GM12873 (cell line): ENCODE measurements around the gene LKAAEAR1.

ENCODE experiments used
- TF ChIP-seq, protein P1 (sequence below): IDR thresholded peaks from 2 replicates; pipeline ENCODE4 v1.5.1; 2012; ENCODE audit warnings: low read depth, mild to moderate bottlenecking, moderate library complexity, low read length, control low read depth; ENCODE audit not compliant: insufficient read depth; ENCODE audit errors: missing control alignments

Gene LKAAEAR1

GRCh38 chr20:64083804-64084684, at the start of gene LKAAEAR1:
Gene LKAAEAR1, minus strand, starts transcription at chr20:64084398. Its CDS starts 179 bp downstream, at chr20:64084219.
- TF ChIP-seq, protein P1, sequence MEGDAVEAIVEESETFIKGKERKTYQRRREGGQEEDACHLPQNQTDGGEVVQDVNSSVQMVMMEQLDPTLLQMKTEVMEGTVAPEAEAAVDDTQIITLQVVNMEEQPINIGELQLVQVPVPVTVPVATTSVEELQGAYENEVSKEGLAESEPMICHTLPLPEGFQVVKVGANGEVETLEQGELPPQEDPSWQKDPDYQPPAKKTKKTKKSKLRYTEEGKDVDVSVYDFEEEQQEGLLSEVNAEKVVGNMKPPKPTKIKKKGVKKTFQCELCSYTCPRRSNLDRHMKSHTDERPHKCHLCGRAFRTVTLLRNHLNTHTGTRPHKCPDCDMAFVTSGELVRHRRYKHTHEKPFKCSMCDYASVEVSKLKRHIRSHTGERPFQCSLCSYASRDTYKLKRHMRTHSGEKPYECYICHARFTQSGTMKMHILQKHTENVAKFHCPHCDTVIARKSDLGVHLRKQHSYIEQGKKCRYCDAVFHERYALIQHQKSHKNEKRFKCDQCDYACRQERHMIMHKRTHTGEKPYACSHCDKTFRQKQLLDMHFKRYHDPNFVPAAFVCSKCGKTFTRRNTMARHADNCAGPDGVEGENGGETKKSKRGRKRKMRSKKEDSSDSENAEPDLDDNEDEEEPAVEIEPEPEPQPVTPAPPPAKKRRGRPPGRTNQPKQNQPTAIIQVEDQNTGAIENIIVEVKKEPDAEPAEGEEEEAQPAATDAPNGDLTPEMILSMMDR: no peak

- TF ChIP-seq, protein P1: peak; percentile 33
Measured at GRCh38 chr20:64131406-64131805, 47.2 kb upstream of the LKAAEAR1 start.

- TF ChIP-seq, protein P1: no peak
Measured at GRCh38 chr20:64130876-64131275, 46.7 kb upstream of the LKAAEAR1 start.

DNA sequence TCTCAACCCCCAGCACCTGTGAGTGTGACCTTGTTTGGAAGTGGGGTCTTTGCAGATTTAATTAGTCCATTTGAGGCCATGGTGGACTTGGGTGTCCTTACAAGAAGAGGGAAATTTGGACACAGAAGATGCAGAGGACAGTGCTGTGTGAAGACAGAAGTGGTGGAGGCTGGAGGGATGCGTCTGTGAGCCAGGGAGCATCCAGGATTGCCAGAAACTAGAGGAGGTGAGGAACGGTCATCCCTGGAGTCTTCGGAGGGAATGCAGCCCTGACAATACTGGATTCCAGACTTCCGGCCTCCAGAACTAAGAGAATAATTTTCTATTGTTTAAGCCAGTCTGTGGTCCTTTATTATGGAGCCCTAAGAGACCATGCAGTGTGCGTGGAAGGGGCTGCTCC, 46.1 kb upstream of the LKAAEAR1 start:
- TF ChIP-seq, protein P1: no peak

DNA sequence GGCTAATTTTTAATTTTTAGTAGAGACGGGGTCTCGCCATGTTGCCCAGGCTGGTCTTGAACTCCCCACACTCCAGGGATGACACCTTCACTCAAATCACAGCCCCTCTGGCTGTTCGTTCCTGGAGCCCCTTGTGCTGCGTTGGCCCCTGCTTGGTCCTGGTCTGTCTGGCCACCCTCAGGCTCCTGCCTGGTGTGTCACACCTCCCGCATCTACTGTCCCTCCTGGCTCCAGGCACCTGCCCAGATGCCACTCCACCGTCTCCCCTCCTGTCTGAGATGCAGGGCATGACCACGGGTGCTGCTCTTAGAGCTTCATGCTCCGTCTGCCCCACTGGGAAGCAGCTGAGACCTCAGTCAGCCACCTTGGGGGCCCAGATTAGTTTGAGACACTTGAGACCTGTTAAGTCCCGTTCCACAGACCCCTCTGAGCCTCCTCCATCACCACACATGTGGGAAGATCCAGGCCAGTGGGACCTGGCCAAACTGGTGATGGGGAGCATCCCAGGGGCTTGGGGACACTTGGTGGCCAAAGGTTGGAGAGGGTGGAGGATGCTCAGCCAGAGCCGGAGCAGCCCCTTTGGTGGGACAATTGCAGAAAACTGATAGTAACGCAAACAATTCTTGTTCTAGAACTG, 45.1 kb upstream of the LKAAEAR1 start:
- TF ChIP-seq, protein P1: no peak

DNA sequence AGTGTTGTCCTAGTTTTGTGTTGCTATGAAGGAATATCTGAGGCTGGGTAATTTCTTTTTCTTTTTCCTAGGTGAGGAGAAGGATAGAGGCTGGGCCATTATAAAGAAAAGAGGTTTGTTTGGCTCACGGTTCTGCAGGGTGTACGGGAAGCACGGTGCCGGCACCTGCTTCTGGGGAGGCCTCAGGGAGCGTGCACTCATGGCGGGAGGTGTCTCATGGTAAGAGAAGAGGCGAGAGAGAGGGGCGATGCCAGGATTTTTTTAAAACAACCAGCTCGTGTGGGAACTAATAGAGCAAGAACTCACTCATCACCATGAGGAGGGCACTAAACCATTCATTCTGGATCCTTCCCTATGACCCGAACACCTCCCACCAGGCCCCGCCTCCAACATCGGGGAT, 37.4 kb upstream of the LKAAEAR1 start:
- TF ChIP-seq, protein P1: no peak

DNA sequence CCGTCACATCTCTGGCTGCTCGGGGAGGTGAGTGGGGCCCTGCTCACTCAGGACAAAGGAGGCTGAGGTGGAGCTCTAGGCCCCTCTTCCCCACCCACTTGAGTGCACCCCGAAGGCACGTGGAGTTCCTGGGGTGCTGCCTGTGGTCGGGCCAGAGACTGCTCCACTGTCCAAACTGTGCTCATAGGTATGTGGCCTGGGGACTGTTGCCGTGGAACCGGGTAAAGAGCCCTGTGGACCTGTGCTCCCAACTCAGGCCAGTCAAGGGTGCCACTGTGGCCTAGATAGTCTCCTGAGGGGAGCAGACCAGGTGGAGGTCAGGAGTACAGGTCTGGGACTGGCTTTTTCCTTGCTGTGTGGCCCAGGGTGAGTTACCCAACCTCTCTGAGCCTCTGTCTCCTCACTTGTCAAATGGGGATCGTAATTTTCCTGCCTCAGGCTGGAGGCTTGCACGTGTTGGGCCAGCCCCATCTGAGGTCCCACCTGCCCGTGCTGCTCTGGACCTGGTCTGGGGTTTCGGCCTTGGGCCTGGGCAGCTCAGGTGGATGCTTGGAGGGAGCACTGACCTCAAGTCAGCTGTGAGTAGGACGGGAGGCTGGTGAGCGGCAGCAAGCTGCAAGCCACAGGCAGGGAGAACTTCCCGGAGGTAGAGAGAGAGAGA, 35.6 kb upstream of the LKAAEAR1 start:
- TF ChIP-seq, protein P1: no peak
